Left renal pelvis (tissue), 4 donors: ENCODE measurements around the gene DTD1. TPM values are rescaled to one million over a fixed set of nuclear protein-coding genes. Genes with fewer than 3 reads are reported as not detected.
A peak's percentile ranks its signal among the peaks of the same experiment; 100 is the strongest.
"Not testable (repeated sequence)": the region's sequence is repeated elsewhere in the genome, so short reads cannot be mapped to it uniquely, and the experiment has no call there.

Experiments used
- DNase-seq, 4 donors: peaks; one replicate each; pipeline ENCODE4 v3.0.0-alpha.2; 2013; ENCODE audit warnings: low read depth in 4 of 4, low spot score in 3 of 4
- polyA plus RNA-seq, 4 donors: library from polyadenylated mRNA; unstranded; fragments of 120-200 nt; gene quantifications; one replicate each; pipeline ENCODE4 v1.2.1, GENCODE V29; 2013; ENCODE audit not compliant: insufficient read length in 4 of 4

DTD1 gene
- polyA plus RNA-seq, 4 donors = 24.2 to 28.5 (median 25.3) TPM

GRCh38 chr20:18783385-18783959 is 195.6 kb downstream of the DTD1 start:
- no peak for DNase-seq

GRCh38 chr20:18787046-18787445 is 199.2 kb downstream of the DTD1 start:
- DNase-seq = not testable (repeated sequence)

- DNase-seq = no peak
Measured at GRCh38 chr20:18788021-18788420, 200.2 kb downstream of the DTD1 start.

- DNase-seq = no peak
Measured at GRCh38 chr20:18790787-18791186, 202.9 kb downstream of the DTD1 start.

- DNase-seq = peak; percentile 78 to 91 (median 86)
Measured at GRCh38 chr20:18793625-18794427, 206.0 kb downstream of the DTD1 start.

- no peak for DNase-seq
Measured at GRCh38 chr20:18794428-18794787, 206.6 kb downstream of the DTD1 start.

- no peak for DNase-seq
Measured at GRCh38 chr20:18795366-18795765, 207.5 kb downstream of the DTD1 start.

GRCh38 chr20:18796282-18796833 is 208.5 kb downstream of the DTD1 start:
- DNase-seq = no peak

GRCh38 chr20:18801516-18801915 is 213.7 kb downstream of the DTD1 start:
- DNase-seq = no peak

GRCh38 chr20:18802012-18802634 is 214.3 kb downstream of the DTD1 start:
- DNase-seq = no peak

GRCh38 chr20:18805881-18806280 is 218.0 kb downstream of the DTD1 start:
- no peak for DNase-seq

- DNase-seq = no peak
Measured at GRCh38 chr20:18808712-18809111, 220.9 kb downstream of the DTD1 start.

GRCh38 chr20:18811186-18811585 is 223.3 kb downstream of the DTD1 start:
- DNase-seq = no peak

GRCh38 chr20:18811904-18812303 is 224.1 kb downstream of the DTD1 start:
- no peak for DNase-seq

GRCh38 chr20:18813483-18813882 is 225.6 kb downstream of the DTD1 start, which contains the start of gene SCP2D1:
TSS of gene SCP2D1 (plus strand) at chr20:18813783. CDS start at chr20:18813816, 33 bp downstream.
- DNase-seq = no peak

GRCh38 chr20:18815194-18815942 is 227.5 kb downstream of the DTD1 start:
- DNase-seq = no peak

Other genes starting within 250 kb of the DTD1 start
- gene DZANK1, start 121.0 kb upstream of the DTD1 start, polyA plus RNA-seq = 10 to 100 TPM in 1 of 4 donors, 1 to 10 TPM in 3; 5.0 to 10.3 (median 6.7) TPM
- 10 to 100 TPM; 17.3 to 21.9 (median 19.3) TPM for gene POLR3F, start 120.7 kb upstream of the DTD1 start, polyA plus RNA-seq
- gene RBBP9, start 90.8 kb upstream of the DTD1 start, polyA plus RNA-seq = 10 to 100 TPM; 27.3 to 37.3 (median 30.2) TPM
- gene SEC23B, start 80.1 kb upstream of the DTD1 start, polyA plus RNA-seq = 10 to 100 TPM; 32.7 to 67.3 (median 60.1) TPM
- 100 to 1,000 TPM in 1 of 4 donors, 10 to 100 TPM in 3; 79.9 to 104 (median 80.1) TPM for gene SMIM26, start 20.6 kb upstream of the DTD1 start, polyA plus RNA-seq
- not detected for gene SCP2D1, start 225.7 kb downstream of the DTD1 start, polyA plus RNA-seq